Memory B cell (primary cell): ENCODE results near the gene LRRC31.

ENCODE experiments used
- ATAC-seq: fragments of 150-1000 bp; cut with Tn5 transposase; 2 replicates; pipeline ENCODE4 v1.10.0; 2021; ENCODE audit warnings: low read depth, mild to moderate bottlenecking, moderate library complexity
- DNase-seq, 2 donors: peaks; one replicate each; pipeline ENCODE4 v3.0.0; 2022; ENCODE audit warnings: low spot score in 2 of 2
- H3K27ac Mint-ChIP-seq: one replicate; pipeline ENCODE4 v1.8.0; 2022; ENCODE audit warnings: mild to moderate bottlenecking, moderate library complexity, mixed read lengths
- H3K27me3 Mint-ChIP-seq: one replicate; pipeline ENCODE4 v1.8.0; 2022; ENCODE audit warnings: mixed read lengths
- H3K36me3 Mint-ChIP-seq: one replicate; pipeline ENCODE4 v1.8.0; 2022; ENCODE audit warnings: mild to moderate bottlenecking, mixed read lengths
- H3K4me1 Mint-ChIP-seq: one replicate; pipeline ENCODE4 v1.8.0; 2022; ENCODE audit warnings: mixed read lengths
- H3K4me3 Mint-ChIP-seq: one replicate; pipeline ENCODE4 v1.8.0; 2022; ENCODE audit warnings: mild to moderate bottlenecking, moderate library complexity, mixed read lengths
- H3K9me3 Mint-ChIP-seq: one replicate; pipeline ENCODE4 v1.8.0; 2022; ENCODE audit warnings: mixed read lengths

Gene LRRC31

DNA sequence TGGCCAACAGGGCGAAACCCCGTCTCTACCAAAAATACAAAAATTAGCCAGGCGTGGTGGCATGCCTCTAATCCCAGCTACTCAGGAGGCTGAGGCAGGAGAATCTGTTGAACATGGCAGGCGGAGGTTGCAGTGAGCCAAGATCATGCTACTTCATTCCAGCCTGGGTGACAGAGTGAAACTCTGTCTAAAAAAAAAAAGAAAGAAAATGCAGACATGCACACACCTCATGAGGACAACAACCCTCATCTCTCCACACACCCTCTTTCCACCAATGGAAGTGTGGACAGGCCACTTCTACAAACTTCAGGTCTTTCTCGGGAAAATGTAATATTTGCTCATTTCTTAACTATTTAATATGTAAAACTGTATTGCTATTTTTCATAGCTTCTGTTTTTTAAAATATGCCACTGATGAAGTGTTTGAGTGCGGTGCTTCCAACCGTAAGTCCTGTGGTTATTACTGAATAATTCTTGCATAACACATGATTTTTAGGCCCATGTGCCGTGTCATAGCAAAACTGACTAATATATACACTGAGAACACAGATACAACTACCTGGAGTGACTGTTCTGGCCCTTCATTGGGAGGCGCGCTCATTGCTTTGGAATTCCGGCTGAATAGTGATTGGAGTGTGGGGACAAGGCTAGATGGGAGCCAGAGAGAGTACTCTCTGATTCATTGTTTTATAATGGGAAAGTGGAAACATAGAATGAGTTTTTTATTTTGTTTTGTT lies 23.1 kb downstream of the LRRC31 start:
- Mint-ChIP-seq H3K36me3 (no peaks in the 10 kb centered on the region), H3K27me3 (no peaks in the 10 kb centered on the region), H3K4me1 (peaks cover 29% of the 10 kb centered on the region), H3K27ac (peak overlapping the region; percentile 97), H3K4me3 (peak overlapping the region; percentile 77), H3K9me3 (no peaks in the 10 kb centered on the region)
- DNase-seq (peak in 1 of 2 donors; percentile 24), ATAC-seq (peak; percentile 97)

DNA sequence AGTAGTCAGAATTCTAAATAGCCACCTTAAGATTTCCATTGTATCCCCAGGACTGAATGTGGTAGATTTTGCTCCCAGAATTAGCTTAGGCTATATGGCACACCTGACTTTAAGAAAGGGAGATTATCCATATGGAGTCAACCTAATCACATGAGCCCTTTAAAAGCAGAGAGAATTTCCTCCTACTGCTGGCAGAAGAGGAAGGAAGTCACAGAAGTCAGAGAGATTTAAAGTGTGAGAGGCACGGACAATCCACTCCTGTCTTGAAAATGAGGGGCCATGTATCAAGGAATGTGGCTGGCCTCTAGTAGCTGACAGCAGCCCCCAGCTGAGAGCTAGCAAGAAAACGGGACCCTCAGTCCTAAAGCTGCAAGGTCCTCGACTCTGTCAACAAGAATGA lies 26.8 kb downstream of the LRRC31 start:
- Mint-ChIP-seq H3K36me3 (no peaks in the 10 kb centered on the region), H3K4me3 (peak overlapping the region; percentile 34), H3K4me1 (peaks cover 32% of the 10 kb centered on the region), H3K27ac (no peak overlapping the region), H3K27me3 (no peaks in the 10 kb centered on the region), H3K9me3 (no peaks in the 10 kb centered on the region)
- no peak for DNase-seq
- ATAC-seq = no peak

DNA sequence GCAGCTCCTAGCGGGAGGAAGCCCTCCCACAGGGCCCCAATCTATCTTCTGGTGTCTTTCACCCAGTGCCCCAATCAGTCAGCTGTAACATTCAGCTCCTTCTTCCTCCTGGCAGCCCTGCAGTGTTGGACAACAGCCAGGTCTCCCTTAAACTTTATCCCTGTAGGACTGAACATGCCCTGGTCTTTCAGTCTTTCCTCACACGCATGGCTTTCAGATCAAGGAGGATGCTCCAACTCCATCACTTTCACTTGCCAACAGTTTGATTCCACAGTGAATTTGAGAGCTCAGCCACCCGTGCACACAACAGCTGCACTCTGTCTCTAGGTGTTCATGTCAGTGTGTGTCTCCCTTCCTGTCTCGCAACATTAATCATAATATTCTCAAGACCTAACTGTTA lies 28.6 kb downstream of the LRRC31 start:
- peaks cover 30% of the 10 kb centered on the region for H3K4me1 Mint-ChIP-seq
- ATAC-seq = peak; percentile 72
- peak overlapping the region; percentile 75 for H3K4me3 Mint-ChIP-seq
- H3K36me3 Mint-ChIP-seq = peaks cover 2% of the 10 kb centered on the region
- H3K27me3 Mint-ChIP-seq = no peaks in the 10 kb centered on the region
- H3K9me3 Mint-ChIP-seq = no peaks in the 10 kb centered on the region
- H3K27ac Mint-ChIP-seq = peak overlapping the region; percentile 56
- DNase-seq = no peak

DNA sequence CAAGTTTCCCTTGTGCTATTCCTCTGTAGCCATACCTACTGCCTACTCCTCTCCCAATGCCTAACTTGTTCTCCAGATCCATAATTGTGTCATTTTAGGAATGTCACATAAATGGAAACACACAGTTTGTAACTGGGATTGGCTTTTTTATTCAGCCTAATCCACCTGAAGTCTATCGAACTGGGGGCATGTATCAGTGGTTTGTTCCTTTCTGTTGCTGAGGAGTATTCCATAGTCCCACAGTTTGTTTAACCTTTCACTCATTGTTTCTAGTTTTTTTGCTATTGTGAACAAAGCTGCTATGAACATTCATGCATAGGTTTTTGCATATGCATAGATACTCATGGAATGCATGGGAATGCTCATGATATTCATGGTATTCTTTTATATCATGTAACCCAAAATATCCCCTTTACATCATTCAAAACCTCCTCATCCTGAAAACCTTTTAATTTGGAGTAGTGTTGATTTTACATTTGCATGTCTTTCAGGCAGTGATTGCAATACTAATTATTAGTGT lies 31.2 kb downstream of the LRRC31 start:
- Mint-ChIP-seq H3K36me3 (peaks cover 2% of the 10 kb centered on the region), H3K27me3 (no peaks in the 10 kb centered on the region), H3K4me1 (peaks cover 39% of the 10 kb centered on the region), H3K27ac (no peak overlapping the region), H3K4me3 (no peak overlapping the region), H3K9me3 (no peaks in the 10 kb centered on the region)
- ATAC-seq (no peak), DNase-seq (no peak)

- Mint-ChIP-seq H3K9me3 (no peaks in the 10 kb centered on the region), H3K36me3 (peaks cover 2% of the 10 kb centered on the region), H3K4me3 (no peak overlapping the region), H3K27ac (peak overlapping the region; percentile 72), H3K4me1 (peaks cover 32% of the 10 kb centered on the region), H3K27me3 (no peaks in the 10 kb centered on the region)
- DNase-seq (no peak), ATAC-seq (no peak)
Observed at GRCh38 chr3:169836942-169837275, 32.8 kb downstream of the LRRC31 start.

DNA sequence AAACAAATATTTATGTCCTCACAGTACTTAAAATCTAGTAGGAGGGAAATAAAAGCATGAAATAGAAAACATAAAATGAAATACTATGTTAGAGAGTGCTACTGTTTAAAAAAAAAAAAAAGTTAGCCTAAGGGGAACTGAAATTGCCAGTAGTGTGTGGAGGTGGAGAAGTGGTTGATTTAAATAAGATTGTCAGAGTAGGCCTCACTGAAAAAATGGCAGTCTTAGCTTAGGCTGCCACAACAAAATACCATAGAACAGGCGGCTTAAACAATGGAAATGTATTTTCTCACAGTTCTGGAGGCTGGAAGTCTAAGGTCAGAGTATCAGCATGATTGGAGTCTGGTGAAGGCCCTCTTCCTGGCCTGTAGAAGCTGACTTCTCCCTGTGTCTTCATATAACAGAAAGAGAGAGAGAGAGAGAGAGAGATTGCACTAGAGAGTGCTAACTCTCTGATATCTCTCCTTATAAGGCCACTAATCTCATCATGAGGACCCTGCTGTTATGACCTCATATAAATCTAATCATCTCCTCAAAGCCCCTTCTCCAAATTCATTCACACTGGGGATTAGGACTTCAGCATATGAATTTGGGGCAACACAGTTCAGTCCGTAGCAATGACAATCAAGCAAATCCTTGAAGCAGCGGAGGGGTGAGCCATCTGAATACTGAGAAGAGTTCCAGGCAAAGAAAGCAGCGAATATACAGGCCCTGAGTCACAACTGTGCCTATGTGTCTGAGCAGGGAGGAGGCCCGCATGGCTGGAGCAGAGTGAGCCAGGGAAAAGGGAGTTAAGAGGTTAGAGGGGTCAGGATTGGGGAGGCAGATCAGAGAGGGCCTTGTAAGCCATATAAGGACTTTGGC lies 33.4 kb downstream of the LRRC31 start:
- peak overlapping the region; percentile 72 for H3K27ac Mint-ChIP-seq
- ATAC-seq (peak; percentile 99), DNase-seq (no peak)
- H3K36me3 Mint-ChIP-seq = peaks cover 2% of the 10 kb centered on the region
- H3K9me3 Mint-ChIP-seq = no peaks in the 10 kb centered on the region
- peaks cover 31% of the 10 kb centered on the region for H3K4me1 Mint-ChIP-seq
- H3K27me3 Mint-ChIP-seq = no peaks in the 10 kb centered on the region
- H3K4me3 Mint-ChIP-seq = no peak overlapping the region

- ATAC-seq (no peak), DNase-seq (no peak)
- H3K4me1 Mint-ChIP-seq = peaks cover 24% of the 10 kb centered on the region
- H3K9me3 Mint-ChIP-seq = no peaks in the 10 kb centered on the region
- no peak overlapping the region for H3K4me3 Mint-ChIP-seq
- peak overlapping the region; percentile 72 for H3K27ac Mint-ChIP-seq
- H3K36me3 Mint-ChIP-seq = peaks cover 2% of the 10 kb centered on the region
- H3K27me3 Mint-ChIP-seq = no peaks in the 10 kb centered on the region
Observed at GRCh38 chr3:169835533-169835932, 34.2 kb downstream of the LRRC31 start.

- Mint-ChIP-seq H3K27me3 (no peaks in the 10 kb centered on the region), H3K4me3 (no peak overlapping the region), H3K36me3 (no peaks in the 10 kb centered on the region), H3K4me1 (no peaks in the 10 kb centered on the region), H3K9me3 (no peaks in the 10 kb centered on the region), H3K27ac (no peak overlapping the region)
- ATAC-seq (no peak), DNase-seq (no peak)
Observed at GRCh38 chr3:169827712-169828111, 42.0 kb downstream of the LRRC31 start.

- Mint-ChIP-seq H3K4me1 (no peaks in the 10 kb centered on the region), H3K9me3 (no peaks in the 10 kb centered on the region), H3K36me3 (no peaks in the 10 kb centered on the region), H3K4me3 (no peak overlapping the region), H3K27ac (no peak overlapping the region), H3K27me3 (no peaks in the 10 kb centered on the region)
- ATAC-seq = no peak
- no peak for DNase-seq
Observed at GRCh38 chr3:169825316-169825715, 44.4 kb downstream of the LRRC31 start.

DNA sequence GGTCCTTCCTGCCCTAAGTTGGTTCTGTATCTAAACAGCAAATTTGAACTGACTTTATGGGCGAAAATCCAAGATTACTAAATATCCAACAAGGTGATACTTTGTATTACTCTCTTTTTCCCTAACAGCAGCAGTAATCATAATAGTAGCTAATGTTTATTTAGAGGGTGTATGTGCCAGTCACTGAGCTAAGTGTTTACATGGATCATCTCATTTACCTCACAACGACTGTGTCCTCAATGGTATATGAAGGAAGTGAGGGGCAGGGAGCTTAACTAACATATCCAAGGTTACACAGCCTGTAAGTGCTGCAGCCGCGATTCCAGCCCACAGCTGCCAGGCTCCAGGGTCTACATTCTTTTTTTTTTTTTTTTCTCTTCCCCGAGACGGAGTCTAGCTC lies 46.8 kb downstream of the LRRC31 start:
- no peaks in the 10 kb centered on the region for H3K4me1 Mint-ChIP-seq
- DNase-seq (no peak), ATAC-seq (no peak)
- H3K36me3 Mint-ChIP-seq = no peaks in the 10 kb centered on the region
- H3K27ac Mint-ChIP-seq = no peak overlapping the region
- H3K27me3 Mint-ChIP-seq = no peaks in the 10 kb centered on the region
- H3K9me3 Mint-ChIP-seq = no peaks in the 10 kb centered on the region
- no peak overlapping the region for H3K4me3 Mint-ChIP-seq

- no peak overlapping the region for H3K27ac Mint-ChIP-seq
- H3K4me3 Mint-ChIP-seq = no peak overlapping the region
- DNase-seq (no peak), ATAC-seq (no peak)
- no peaks in the 10 kb centered on the region for H3K36me3 Mint-ChIP-seq
- H3K27me3 Mint-ChIP-seq = no peaks in the 10 kb centered on the region
- H3K4me1 Mint-ChIP-seq = no peaks in the 10 kb centered on the region
- H3K9me3 Mint-ChIP-seq = no peaks in the 10 kb centered on the region
Observed at GRCh38 chr3:169822540-169822939, 47.2 kb downstream of the LRRC31 start.

GRCh38 chr3:169822091-169822490 lies 47.6 kb downstream of the LRRC31 start:
- no peaks in the 10 kb centered on the region for H3K36me3 Mint-ChIP-seq
- no peaks in the 10 kb centered on the region for H3K9me3 Mint-ChIP-seq
- H3K4me1 Mint-ChIP-seq = no peaks in the 10 kb centered on the region
- DNase-seq = no peak
- H3K4me3 Mint-ChIP-seq = no peak overlapping the region
- H3K27me3 Mint-ChIP-seq = no peaks in the 10 kb centered on the region
- no peak for ATAC-seq
- no peak overlapping the region for H3K27ac Mint-ChIP-seq

- H3K36me3 Mint-ChIP-seq = peaks cover 5% of the 10 kb centered on the region
- peak overlapping the region; percentile 20 for H3K27ac Mint-ChIP-seq
- peaks cover 11% of the 10 kb centered on the region for H3K4me1 Mint-ChIP-seq
- ATAC-seq (no peak), DNase-seq (no peak)
- peaks cover 5% of the 10 kb centered on the region for H3K9me3 Mint-ChIP-seq
- no peaks in the 10 kb centered on the region for H3K27me3 Mint-ChIP-seq
- H3K4me3 Mint-ChIP-seq = no peak overlapping the region
Observed at GRCh38 chr3:169818316-169818715, 51.4 kb downstream of the LRRC31 start.

GRCh38 chr3:169815590-169816150 lies 54.1 kb downstream of the LRRC31 start:
- DNase-seq (no peak), ATAC-seq (no peak)
- Mint-ChIP-seq H3K27ac (no peak overlapping the region), H3K9me3 (peaks cover 5% of the 10 kb centered on the region), H3K4me1 (peaks cover 23% of the 10 kb centered on the region), H3K36me3 (peaks cover 5% of the 10 kb centered on the region), H3K4me3 (no peak overlapping the region), H3K27me3 (no peaks in the 10 kb centered on the region)
